Esophagus muscularis mucosa (tissue), 4 donors: Measurements from ENCODE around the gene GORASP1. TPM values are rescaled to one million over a fixed set of nuclear protein-coding genes. Genes with fewer than 3 reads are reported as not detected.

Experiments used
- DNase-seq: peaks from one replicate; pipeline ENCODE4 v3.0.0-alpha.2; 2017; ENCODE audit errors: extremely low spot score
- H3K27ac ChIP-seq, 4 donors: fragments of 200-600 bp; sonication (generic); replicated peaks in 1 of 4; 1 replicate in 3 of 4; 2 replicates in 1 of 4; pipeline ENCODE4 v1.5.1; 2016 to 2019; ENCODE audit warnings: mild to moderate bottlenecking in 1 of 4
- H3K27me3 ChIP-seq, 4 donors: fragments of 200-600 bp; sonication (generic); one replicate each; pipeline versions ENCODE4 v1.5.1 to v1.6.0; 2016 to 2019
- H3K36me3 ChIP-seq, 4 donors: fragments of 200-600 bp; sonication (generic); one replicate each; pipeline ENCODE4 v1.5.1; 2016 to 2019
- H3K4me1 ChIP-seq, 4 donors: fragments of 200-600 bp; sonication (generic); one replicate each; pipeline ENCODE4 v1.5.1; 2016 to 2019
- H3K4me3 ChIP-seq, 4 donors: fragments of 200-600 bp; sonication (generic); 1 replicate in 2 of 4; 2 replicates in 2 of 4; pipeline ENCODE4 v1.5.1; 2016 to 2019; ENCODE audit warnings: mild to moderate bottlenecking in 4 of 4, moderate library complexity in 1 of 4
- H3K9me3 ChIP-seq, 4 donors: fragments of 200-600 bp; sonication (generic); 1 replicate in 3 of 4; 2 replicates in 1 of 4; pipeline ENCODE4 v1.5.1; 2016 to 2019
- EP300 ChIP-seq: sonication (generic); formaldehyde crosslinking; IDR thresholded peaks from one replicate; pipeline ENCODE4 v1.6.1; 2017; ENCODE audit warnings: antibody characterized with exemption
- POLR2A ChIP-seq: fragments of 450-650 bp; IDR thresholded peaks from one replicate; pipeline ENCODE4 v1.6.1; 2017; ENCODE audit warnings: antibody characterized with exemption, moderate library complexity, mild to moderate bottlenecking, low read depth
- POLR2AphosphoS5 ChIP-seq, 2 donors: sonication (generic); formaldehyde crosslinking; IDR thresholded peaks; one replicate each; pipeline ENCODE4 v1.6.1; 2017; ENCODE audit warnings: antibody characterized with exemption in 2 of 2
- WGBS: methylation state at CpG from one replicate; pipeline ENCODE4 v1.1.5; 2018; 5-methylcytosine and 5-hydroxymethylcytosine counted together
- intact Hi-C: fragments of 100-400 bp; cut with DNase I; formaldehyde crosslinking; loops from one replicate; pipeline ENCODE4 v1.15.1; 2023
- total RNA-seq, 4 donors: library from RNA; depleted of rRNA; stranded (reverse); fragments of >200 nt; gene quantifications; one replicate each; pipeline versions ENCODE4 v1.1.0 to v1.2.1, GENCODE V29; 2016
- TF ChIP-seq, protein P1 (sequence below), 3 experiments: fragments of 200-600 bp in 2 of 3; fragments of 450-650 bp in 1 of 3; sonication (generic) in 2 of 3; IDR thresholded peaks; one replicate each; pipeline ENCODE4 v1.5.1; 2017 to 2019; ENCODE audit warnings: antibody characterized with exemption in 3 of 3, mild to moderate bottlenecking in 2 of 3, moderate library complexity in 1 of 3

Gene GORASP1
- total RNA-seq, 4 donors from 2014 or later: 53.7 to 88.7 (median 67.8) TPM

DNA sequence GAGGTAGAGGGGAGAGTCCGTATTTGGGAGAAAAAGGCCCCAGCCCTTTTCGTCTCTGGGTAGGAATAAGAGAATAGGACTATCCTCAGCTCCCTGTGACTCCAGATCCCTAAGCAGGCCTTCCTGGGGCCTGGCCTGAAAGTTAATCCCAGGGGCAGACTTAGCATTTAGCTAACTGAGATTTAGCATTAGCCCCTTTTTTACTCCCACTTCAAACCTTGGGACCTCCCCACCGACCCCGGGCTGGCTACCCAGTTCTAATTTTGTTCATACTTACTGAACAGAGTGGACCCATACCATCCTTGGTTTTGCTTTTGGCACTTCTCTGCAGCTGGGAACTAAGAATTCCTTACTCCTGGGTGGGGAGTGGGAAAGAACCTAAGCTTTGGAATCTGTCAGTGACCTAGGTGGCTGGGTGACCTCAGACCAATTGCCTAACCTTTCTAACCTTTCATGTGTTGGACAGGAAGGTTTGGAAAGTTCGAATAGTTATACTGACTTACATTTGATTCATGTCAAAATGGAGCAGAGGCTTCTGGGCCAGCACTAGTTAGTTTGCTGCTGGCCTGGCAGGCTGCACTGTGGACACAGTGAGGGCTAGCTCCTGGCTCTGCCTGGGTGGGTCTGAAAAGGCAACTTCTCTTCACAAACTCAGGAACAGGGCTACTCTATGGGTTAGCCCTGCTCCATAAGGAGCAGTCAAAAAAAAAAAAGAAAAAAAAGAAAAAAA lies 11.7 kb upstream of the GORASP1 start:
- H3K4me1 ChIP-seq: no peaks in the 10 kb centered on the region
- DNase-seq: no peak
- no peaks in the 10 kb centered on the region for H3K9me3 ChIP-seq
- no peak overlapping the region for H3K27ac ChIP-seq
- WGBS: 72% methylated on average over 5 of the region's 5 CpGs
- no peaks in the 10 kb centered on the region for H3K27me3 ChIP-seq
- TF ChIP-seq POLR2AphosphoS5 (IDR thresholded peaks at IDR 0.05): no peak
- TF ChIP-seq, protein P1, sequence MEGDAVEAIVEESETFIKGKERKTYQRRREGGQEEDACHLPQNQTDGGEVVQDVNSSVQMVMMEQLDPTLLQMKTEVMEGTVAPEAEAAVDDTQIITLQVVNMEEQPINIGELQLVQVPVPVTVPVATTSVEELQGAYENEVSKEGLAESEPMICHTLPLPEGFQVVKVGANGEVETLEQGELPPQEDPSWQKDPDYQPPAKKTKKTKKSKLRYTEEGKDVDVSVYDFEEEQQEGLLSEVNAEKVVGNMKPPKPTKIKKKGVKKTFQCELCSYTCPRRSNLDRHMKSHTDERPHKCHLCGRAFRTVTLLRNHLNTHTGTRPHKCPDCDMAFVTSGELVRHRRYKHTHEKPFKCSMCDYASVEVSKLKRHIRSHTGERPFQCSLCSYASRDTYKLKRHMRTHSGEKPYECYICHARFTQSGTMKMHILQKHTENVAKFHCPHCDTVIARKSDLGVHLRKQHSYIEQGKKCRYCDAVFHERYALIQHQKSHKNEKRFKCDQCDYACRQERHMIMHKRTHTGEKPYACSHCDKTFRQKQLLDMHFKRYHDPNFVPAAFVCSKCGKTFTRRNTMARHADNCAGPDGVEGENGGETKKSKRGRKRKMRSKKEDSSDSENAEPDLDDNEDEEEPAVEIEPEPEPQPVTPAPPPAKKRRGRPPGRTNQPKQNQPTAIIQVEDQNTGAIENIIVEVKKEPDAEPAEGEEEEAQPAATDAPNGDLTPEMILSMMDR (IDR thresholded peaks at IDR 0.05): no peak
- no peak for TF ChIP-seq POLR2A
- TF ChIP-seq EP300: no peak
- peaks cover 4 to 47% (median 9%) of the 10 kb centered on the region in 4 donors for H3K36me3 ChIP-seq
- H3K4me3 ChIP-seq: no peak overlapping the region
- intact Hi-C loops: no loop called here

DNA sequence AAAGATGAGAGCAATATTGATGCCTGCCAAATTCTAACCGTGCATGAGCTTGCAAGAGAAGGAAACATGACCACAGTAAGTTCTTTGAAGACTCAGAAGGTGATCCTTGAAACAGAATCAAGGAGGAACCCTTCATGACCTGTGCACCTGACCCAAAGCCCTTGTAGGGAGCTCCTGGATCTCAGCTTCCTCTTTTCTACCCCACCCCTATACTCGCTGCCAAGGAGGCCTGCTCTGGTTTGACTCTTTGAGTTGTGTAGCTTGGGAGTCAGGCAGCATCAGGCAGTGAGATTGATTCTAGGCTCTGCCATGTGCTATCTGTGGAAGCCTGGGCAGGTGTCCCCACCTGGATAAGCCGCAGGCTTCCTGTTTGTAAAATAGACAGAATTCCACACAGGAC lies 10.7 kb upstream of the GORASP1 start:
- peaks cover 4 to 50% (median 9%) of the 10 kb centered on the region in 4 donors for H3K36me3 ChIP-seq
- WGBS: 86% methylated on average over 3 of the region's 3 CpGs
- intact Hi-C loops: no loop called here
- TF ChIP-seq POLR2A: no peak
- no peak for TF ChIP-seq EP300
- no peak for TF ChIP-seq POLR2AphosphoS5 (IDR thresholded peaks at IDR 0.05)
- TF ChIP-seq, protein P1 (IDR thresholded peaks at IDR 0.05): no peak
- no peaks in the 10 kb centered on the region for H3K9me3 ChIP-seq
- no peak overlapping the region for H3K4me3 ChIP-seq
- no peaks in the 10 kb centered on the region for H3K27me3 ChIP-seq
- DNase-seq: no peak
- H3K4me1 ChIP-seq: no peaks in the 10 kb centered on the region
- no peak overlapping the region for H3K27ac ChIP-seq

DNA sequence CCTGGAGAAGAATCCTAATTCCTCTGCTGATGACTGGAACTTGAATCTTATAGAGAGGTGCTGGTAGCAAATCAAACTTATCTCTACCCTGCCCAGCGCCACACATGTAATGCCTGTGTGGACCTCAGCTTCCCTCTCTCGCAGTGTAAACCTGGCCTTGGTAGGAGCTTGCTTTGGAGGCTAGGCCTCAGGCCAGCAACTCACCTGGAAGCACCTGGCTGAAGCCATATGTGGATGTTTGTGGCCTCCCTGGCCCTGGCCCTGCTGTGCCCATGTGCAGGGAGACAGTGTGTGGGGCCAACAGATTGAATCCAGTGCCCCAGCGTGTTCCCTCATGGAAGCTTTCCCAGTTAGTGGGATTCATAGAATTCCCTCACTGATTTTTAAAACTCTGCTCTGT lies 8.4 kb upstream of the GORASP1 start:
- no peaks in the 10 kb centered on the region for H3K9me3 ChIP-seq
- H3K4me3 ChIP-seq: no peak overlapping the region
- no peak for TF ChIP-seq EP300
- TF ChIP-seq, protein P1 (IDR thresholded peaks at IDR 0.05): no peak
- no peak for TF ChIP-seq POLR2AphosphoS5 (IDR thresholded peaks at IDR 0.05)
- no peak overlapping the region for H3K27ac ChIP-seq
- DNase-seq: no peak
- WGBS: 87% methylated on average over 3 of the region's 3 CpGs
- peaks cover 4 to 62% (median 9%) of the 10 kb centered on the region in 4 donors for H3K36me3 ChIP-seq
- intact Hi-C loops: no loop called here
- H3K4me1 ChIP-seq: no peaks in the 10 kb centered on the region
- no peaks in the 10 kb centered on the region for H3K27me3 ChIP-seq

DNA sequence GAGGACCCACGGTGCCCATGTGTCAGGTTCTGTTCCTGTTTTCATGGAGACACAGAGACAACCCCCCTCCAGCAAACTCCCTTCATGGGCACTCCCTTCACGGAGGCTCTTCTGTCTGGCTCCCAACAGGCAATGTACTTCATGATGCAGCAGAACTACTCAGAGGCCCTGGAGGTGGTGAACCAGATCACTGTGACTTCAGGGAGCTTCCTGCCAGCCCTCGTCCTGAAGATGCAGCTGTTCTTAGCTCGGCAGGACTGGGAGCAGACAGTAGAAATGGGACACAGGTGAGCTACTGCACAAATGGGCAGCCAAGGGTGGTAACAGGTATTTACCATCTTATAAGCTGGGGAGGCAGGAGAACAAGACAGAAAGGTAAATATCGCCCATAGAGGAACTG lies 7.0 kb upstream of the GORASP1 start:
- no peaks in the 10 kb centered on the region for H3K27me3 ChIP-seq
- H3K4me1 ChIP-seq: no peaks in the 10 kb centered on the region
- no peak overlapping the region for H3K4me3 ChIP-seq
- H3K36me3 ChIP-seq: peaks cover 0 to 50% (median 10%) of the 10 kb centered on the region in 4 donors
- intact Hi-C loops: loop anchor here (5.0 kb wide), 1 partner anchor 78 kb away; the partner anchor contains the start of gene XIRP1
- no peaks in the 10 kb centered on the region for H3K9me3 ChIP-seq
- 90% methylated on average over 5 of the region's 5 CpGs for WGBS
- H3K27ac ChIP-seq: no peak overlapping the region
- TF ChIP-seq POLR2A (no peak), EP300 (no peak), POLR2AphosphoS5 (IDR thresholded peaks at IDR 0.05) (no peak)
- TF ChIP-seq, protein P1 (IDR thresholded peaks at IDR 0.05): no peak
- DNase-seq: no peak

DNA sequence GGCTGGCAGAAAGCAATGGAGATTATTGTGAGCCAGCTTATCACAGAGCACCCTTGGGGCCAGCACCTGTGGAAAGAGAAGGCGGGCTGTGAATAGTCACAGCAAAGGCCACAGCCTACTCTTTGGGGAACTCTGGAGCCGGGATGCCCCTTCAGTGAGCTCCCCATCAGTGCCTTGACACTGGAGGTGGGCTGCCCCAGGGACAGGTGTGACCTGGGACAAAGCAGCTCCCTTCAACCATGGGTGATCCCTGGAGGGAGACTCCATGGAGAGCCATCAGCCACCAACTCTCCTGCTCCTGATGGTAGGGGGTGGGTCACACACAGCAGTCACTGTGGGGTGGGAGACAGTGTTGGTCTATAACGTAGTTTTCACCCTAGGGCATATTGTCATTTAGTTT lies 5.9 kb upstream of the GORASP1 start:
- 83% methylated on average over 3 of the region's 3 CpGs for WGBS
- intact Hi-C loops: loop anchor here (5.0 kb wide), 1 partner anchor 79 kb away; the partner anchor contains the start of gene XIRP1
- no peak overlapping the region for H3K27ac ChIP-seq
- no peaks in the 10 kb centered on the region for H3K27me3 ChIP-seq
- peaks cover 4 to 9% (median 7%) of the 10 kb centered on the region in 4 donors for H3K4me1 ChIP-seq
- DNase-seq: no peak
- TF ChIP-seq, protein P1 (IDR thresholded peaks at IDR 0.05): no peak
- TF ChIP-seq POLR2A: no peak
- TF ChIP-seq EP300: no peak
- TF ChIP-seq POLR2AphosphoS5 (IDR thresholded peaks at IDR 0.05): no peak
- H3K4me3 ChIP-seq: no peak overlapping the region
- H3K36me3 ChIP-seq: peaks cover 0 to 39% (median 10%) of the 10 kb centered on the region in 4 donors
- H3K9me3 ChIP-seq: no peaks in the 10 kb centered on the region
